Measurements from ENCODE around the gene MMP24OS. TPM values are rescaled to one million over a fixed set of nuclear protein-coding genes. Genes with fewer than 3 reads are reported as not detected.
A peak's percentile ranks its signal among the peaks of the same experiment; 100 is the strongest.
"Not testable (repeated sequence)": the region's sequence is repeated elsewhere in the genome, so short reads cannot be mapped to it uniquely, and the experiment has no call there.

Gene MMP24OS
- total RNA-seq: 26.2 and 27.3 TPM in 2 replicates

GRCh38 chr20:35277531-35278395, at the start of gene MMP24OS:
TSS of gene MMP24OS (minus strand) at chr20:35278122. CDS start at chr20:35277929, 193 bp downstream.
- Mint-ChIP-seq H3K4me3 (peak within 1 kb of the TSS; percentile 99), H3K36me3 (ENCODE audit: low read depth) (peaks cover 47% of the 10 kb centered on the region), H3K27me3 (no peaks in the 10 kb centered on the region), H3K27ac (peak within 1 kb of the TSS; percentile 97), H3K4me1 (peaks cover 30% of the 10 kb centered on the region), H3K9me3 (no peaks in the 10 kb centered on the region)
- DNase-seq: peak; percentile 97
- intact Hi-C loops (cut with micrococcal nuclease): loop anchor here (2.0 to 10.0 kb wide), 5 partner anchors 25 to 675 kb away; partner anchors contain the start of genes GGT7, NCOA6 and SCAND1

GRCh38 chr20:35327074-35327976, 49.4 kb upstream of the MMP24OS start:
- no peak for DNase-seq
- Mint-ChIP-seq H3K27ac (peak overlapping the region; percentile 74), H3K27me3 (no peaks in the 10 kb centered on the region), H3K4me1 (peaks cover 42% of the 10 kb centered on the region), H3K36me3 (ENCODE audit: low read depth) (peaks cover 9% of the 10 kb centered on the region), H3K4me3 (no peak overlapping the region), H3K9me3 (no peaks in the 10 kb centered on the region)
- intact Hi-C loops (cut with micrococcal nuclease): no loop called here

DNA sequence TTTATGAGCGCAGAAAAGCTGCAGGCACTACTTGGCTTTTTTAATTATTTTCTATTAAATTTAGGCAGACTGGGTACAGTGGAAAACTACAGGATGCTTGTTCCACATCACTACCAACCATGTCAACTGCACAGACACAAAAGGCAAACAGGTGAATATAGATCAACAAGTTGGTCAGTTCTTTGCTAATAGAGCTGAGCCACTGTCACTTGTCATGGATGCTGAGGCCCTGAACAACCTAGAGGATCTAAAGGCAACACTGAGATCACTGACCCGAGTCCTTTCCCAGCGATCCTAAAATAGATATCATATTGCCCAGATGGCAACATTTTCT, 48.8 kb upstream of the MMP24OS start:
- Mint-ChIP-seq H3K9me3 (no peaks in the 10 kb centered on the region), H3K36me3 (ENCODE audit: low read depth) (peaks cover 9% of the 10 kb centered on the region), H3K4me1 (peaks cover 42% of the 10 kb centered on the region), H3K4me3 (no peak overlapping the region), H3K27me3 (no peaks in the 10 kb centered on the region), H3K27ac (no peak overlapping the region)
- DNase-seq: no peak
- intact Hi-C loops (cut with micrococcal nuclease): no loop called here

DNA sequence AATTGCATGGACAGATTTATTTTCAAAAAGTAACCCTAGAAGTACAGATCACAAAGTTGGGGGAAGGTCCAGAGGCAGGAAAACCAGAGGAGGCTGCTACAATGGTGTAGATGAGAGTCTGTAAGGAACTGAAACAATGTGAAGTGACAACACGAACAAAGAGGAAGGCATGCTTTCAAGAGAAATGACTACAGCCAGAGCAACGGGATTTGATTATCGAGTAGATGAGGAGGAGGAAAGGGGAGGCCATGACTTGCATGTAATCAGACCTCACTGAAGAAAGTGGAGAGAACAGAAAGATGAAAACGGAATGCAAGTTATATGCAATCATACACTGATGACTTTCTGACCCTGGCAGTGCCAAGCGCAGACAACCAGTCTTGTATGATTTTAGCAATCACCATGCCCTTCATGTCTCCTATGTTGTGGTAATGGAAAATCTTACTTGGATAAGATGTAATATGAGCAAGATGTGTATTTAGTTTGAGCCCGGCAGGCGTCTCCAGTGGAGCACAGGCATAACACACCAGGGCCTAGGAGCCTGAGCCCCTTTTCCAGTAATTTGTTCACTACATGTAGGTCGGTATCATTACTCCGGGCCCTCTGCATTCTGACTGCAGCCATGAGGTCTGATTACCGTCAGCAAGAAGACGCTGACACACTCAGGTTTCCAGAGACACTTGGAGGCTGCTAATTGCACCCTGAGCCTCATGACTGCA, 48.3 kb upstream of the MMP24OS start:
- Mint-ChIP-seq H3K4me3 (no peak overlapping the region), H3K27ac (peak overlapping the region; percentile 62), H3K27me3 (no peaks in the 10 kb centered on the region), H3K4me1 (peaks cover 37% of the 10 kb centered on the region), H3K36me3 (ENCODE audit: low read depth) (peaks cover 9% of the 10 kb centered on the region), H3K9me3 (no peaks in the 10 kb centered on the region)
- DNase-seq: no peak
- intact Hi-C loops (cut with micrococcal nuclease): no loop called here

GRCh38 chr20:35325401-35325800, 47.5 kb upstream of the MMP24OS start:
- intact Hi-C loops (cut with micrococcal nuclease): no loop called here
- H3K9me3 Mint-ChIP-seq: no peaks in the 10 kb centered on the region
- H3K36me3 Mint-ChIP-seq (ENCODE audit: low read depth): peaks cover 11% of the 10 kb centered on the region
- H3K27me3 Mint-ChIP-seq: no peaks in the 10 kb centered on the region
- H3K4me1 Mint-ChIP-seq: peaks cover 33% of the 10 kb centered on the region
- H3K27ac Mint-ChIP-seq: peak overlapping the region; percentile 39
- no peak overlapping the region for H3K4me3 Mint-ChIP-seq
- DNase-seq: no peak

DNA sequence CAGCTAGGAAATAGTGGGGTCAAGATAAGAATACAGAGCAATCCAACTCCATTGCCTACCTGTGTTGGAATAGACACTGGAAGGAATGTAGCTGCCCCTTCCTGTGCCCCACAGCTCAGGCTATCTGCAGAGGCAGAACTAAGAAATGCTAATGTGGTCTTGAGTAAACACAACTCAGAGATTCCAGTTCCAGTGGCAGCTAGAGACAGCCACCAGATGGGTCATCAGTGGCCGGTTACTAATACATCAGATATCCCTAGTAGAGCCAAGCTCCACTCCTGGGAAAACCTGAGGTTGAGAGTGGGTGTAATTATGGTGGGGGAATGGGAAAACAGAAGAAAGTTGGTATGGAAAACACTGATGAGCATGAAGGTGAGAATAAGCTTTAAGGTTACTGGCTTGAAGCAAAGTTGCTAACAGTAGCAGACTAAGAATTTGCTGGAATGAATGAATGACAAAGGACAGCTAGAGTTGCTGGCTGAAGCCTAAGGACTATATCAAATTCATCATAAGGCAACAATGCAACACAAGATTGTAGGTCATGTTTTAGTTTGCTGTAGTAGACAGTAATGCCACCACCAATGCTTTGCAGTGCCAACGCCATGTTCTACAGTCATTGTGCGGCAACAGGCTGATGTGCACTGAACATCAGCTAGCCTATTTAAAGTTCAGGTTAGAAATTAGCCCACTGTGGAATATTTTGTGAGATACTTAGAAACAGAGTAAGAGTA, 42.6 kb upstream of the MMP24OS start:
- no peaks in the 10 kb centered on the region for H3K9me3 Mint-ChIP-seq
- no peaks in the 10 kb centered on the region for H3K27me3 Mint-ChIP-seq
- no peak overlapping the region for H3K4me3 Mint-ChIP-seq
- no peak overlapping the region for H3K27ac Mint-ChIP-seq
- H3K36me3 Mint-ChIP-seq (ENCODE audit: low read depth): peaks cover 8% of the 10 kb centered on the region
- intact Hi-C loops (cut with micrococcal nuclease): no loop called here
- DNase-seq: no peak
- peaks cover 34% of the 10 kb centered on the region for H3K4me1 Mint-ChIP-seq

DNA sequence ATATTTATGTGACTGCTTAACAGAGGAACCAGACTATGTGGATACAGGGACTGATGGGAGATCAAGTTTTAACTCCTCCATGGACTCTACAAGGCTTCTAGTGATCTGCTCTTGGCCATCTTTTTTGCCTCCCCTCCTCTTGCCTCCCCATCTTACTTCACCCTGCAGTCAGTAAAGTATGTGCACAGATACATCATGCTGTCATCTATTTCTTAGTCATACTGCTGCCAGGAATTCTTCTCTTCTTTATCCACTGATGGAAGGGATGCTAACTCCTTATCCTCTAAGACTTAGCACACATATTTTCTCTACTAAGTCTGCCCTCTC, 41.9 kb upstream of the MMP24OS start:
- Mint-ChIP-seq H3K4me1 (peaks cover 38% of the 10 kb centered on the region), H3K27ac (peak overlapping the region; percentile 26), H3K4me3 (no peak overlapping the region), H3K27me3 (no peaks in the 10 kb centered on the region), H3K36me3 (ENCODE audit: low read depth) (peaks cover 10% of the 10 kb centered on the region), H3K9me3 (no peaks in the 10 kb centered on the region)
- intact Hi-C loops (cut with micrococcal nuclease): no loop called here
- no peak for DNase-seq

GRCh38 chr20:35319192-35319870, 41.4 kb upstream of the MMP24OS start:
- DNase-seq: no peak
- peaks cover 43% of the 10 kb centered on the region for H3K4me1 Mint-ChIP-seq
- no peak overlapping the region for H3K4me3 Mint-ChIP-seq
- peaks cover 10% of the 10 kb centered on the region for H3K36me3 Mint-ChIP-seq (ENCODE audit: low read depth)
- no peaks in the 10 kb centered on the region for H3K9me3 Mint-ChIP-seq
- H3K27ac Mint-ChIP-seq: no peak overlapping the region
- intact Hi-C loops (cut with micrococcal nuclease): no loop called here
- H3K27me3 Mint-ChIP-seq: no peaks in the 10 kb centered on the region

DNA sequence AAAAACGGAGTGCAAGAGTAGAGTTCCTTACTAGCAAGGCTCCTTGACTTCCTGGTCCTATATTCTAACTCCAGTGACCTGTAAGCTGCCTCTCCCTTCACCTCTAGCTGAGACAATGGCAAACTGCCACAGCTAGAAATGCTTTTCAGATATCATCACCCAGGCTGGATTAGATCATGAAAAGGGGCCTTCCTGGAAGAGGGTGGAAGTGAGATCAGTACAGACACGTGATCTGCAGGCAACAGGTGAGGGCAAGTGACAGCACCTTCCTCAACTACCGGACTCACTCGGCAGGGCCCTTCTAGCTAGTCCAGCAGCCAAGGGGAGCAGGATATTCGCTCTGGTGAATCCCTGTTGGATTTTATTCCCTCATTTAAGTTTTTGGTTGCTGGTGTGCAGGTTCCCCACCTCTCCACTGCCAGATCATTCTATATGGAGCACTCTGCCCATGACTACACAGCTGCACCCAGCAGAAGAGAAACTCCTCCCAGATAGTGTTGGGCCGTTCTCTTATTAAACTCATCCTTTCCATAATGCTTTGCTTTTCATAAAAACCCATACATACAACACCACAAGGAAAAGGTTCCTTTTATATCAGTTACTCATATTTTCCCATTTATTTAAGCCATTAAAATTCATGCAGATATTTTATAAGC, 40.7 kb upstream of the MMP24OS start:
- intact Hi-C loops (cut with micrococcal nuclease): no loop called here
- no peaks in the 10 kb centered on the region for H3K27me3 Mint-ChIP-seq
- H3K4me1 Mint-ChIP-seq: peaks cover 44% of the 10 kb centered on the region
- H3K9me3 Mint-ChIP-seq: no peaks in the 10 kb centered on the region
- H3K36me3 Mint-ChIP-seq (ENCODE audit: low read depth): peaks cover 7% of the 10 kb centered on the region
- DNase-seq: no peak
- H3K4me3 Mint-ChIP-seq: no peak overlapping the region
- peak overlapping the region; percentile 65 for H3K27ac Mint-ChIP-seq

GRCh38 chr20:35317416-35318210, 39.7 kb upstream of the MMP24OS start:
- H3K4me3 Mint-ChIP-seq: no peak overlapping the region
- peak overlapping the region; percentile 23 for H3K27ac Mint-ChIP-seq
- no peaks in the 10 kb centered on the region for H3K9me3 Mint-ChIP-seq
- intact Hi-C loops (cut with micrococcal nuclease): no loop called here
- peaks cover 7% of the 10 kb centered on the region for H3K36me3 Mint-ChIP-seq (ENCODE audit: low read depth)
- DNase-seq: no peak
- H3K4me1 Mint-ChIP-seq: peaks cover 40% of the 10 kb centered on the region
- H3K27me3 Mint-ChIP-seq: no peaks in the 10 kb centered on the region

DNA sequence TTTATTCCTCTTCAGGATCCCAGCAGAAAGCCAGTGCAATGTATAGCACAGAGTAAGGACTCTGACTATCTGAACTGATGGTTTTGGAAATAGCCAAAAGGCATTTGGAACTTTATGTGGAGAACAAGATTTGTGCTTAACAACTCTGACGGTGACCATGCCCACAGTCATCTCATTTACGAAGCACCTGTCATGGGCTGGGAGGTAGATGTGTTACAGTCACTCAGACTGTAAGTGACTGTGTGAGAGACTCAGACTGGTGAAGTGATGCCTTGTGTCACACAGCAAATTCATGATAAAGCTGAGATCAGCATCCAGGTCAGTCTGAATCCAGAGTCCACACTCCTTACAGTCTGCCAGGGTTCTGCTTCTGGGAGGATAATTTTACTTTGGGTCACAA, 38.2 kb upstream of the MMP24OS start:
- H3K27ac Mint-ChIP-seq: peak overlapping the region; percentile 31
- H3K9me3 Mint-ChIP-seq: no peaks in the 10 kb centered on the region
- H3K4me1 Mint-ChIP-seq: peaks cover 53% of the 10 kb centered on the region
- no peak for DNase-seq
- H3K27me3 Mint-ChIP-seq: no peaks in the 10 kb centered on the region
- intact Hi-C loops (cut with micrococcal nuclease): no loop called here
- H3K4me3 Mint-ChIP-seq: no peak overlapping the region
- H3K36me3 Mint-ChIP-seq (ENCODE audit: low read depth): peaks cover 12% of the 10 kb centered on the region

DNA sequence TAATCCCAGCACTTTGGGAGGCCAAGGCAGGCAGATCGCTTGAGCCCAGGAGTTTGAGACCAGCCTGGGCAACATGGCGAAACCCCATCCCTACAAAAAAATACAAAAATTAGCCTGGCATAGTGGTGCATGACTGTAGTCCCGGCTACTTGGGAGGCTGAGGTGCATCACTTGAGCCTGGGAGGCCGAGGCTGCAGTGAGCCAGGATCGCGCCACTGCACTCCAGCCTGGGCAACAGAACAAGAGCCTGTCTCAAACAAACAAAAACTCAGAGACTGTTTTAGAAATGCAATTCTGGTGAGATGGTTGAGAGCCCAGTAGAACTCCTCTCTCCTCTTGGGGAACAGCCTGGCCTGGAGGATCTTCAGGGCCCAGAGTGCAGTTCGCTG, 37.7 kb upstream of the MMP24OS start:
- H3K27me3 Mint-ChIP-seq; intact Hi-C loops (cut with micrococcal nuclease); H3K4me3 Mint-ChIP-seq; H3K9me3 Mint-ChIP-seq; DNase-seq: not testable (repeated sequence)
- peaks cover 10% of the 10 kb centered on the region for H3K36me3 Mint-ChIP-seq (ENCODE audit: low read depth)
- peaks cover 55% of the 10 kb centered on the region for H3K4me1 Mint-ChIP-seq
- peak overlapping the region; percentile 31 for H3K27ac Mint-ChIP-seq

All from activated CD4-positive, alpha-beta T cell treated with anti-CD3 and anti-CD28 coated beads, Interleukin-2, amount 10 ng/mL, durations not matched to agents 24 days and 14 days (primary cell).